TTC549 (cell line): ENCODE results near the gene SIPA1.
"Not testable (repeated sequence)": the region's sequence is repeated elsewhere in the genome, so short reads cannot be mapped to it uniquely, and the experiment has no call there.

Experiments used
- FAIRE-seq: peaks from 2 replicates; lab custom pipeline; 2012; peaks lifted over from hg19 to GRCh38; lab: Jason Lieb, UNC

Gene SIPA1

DNA sequence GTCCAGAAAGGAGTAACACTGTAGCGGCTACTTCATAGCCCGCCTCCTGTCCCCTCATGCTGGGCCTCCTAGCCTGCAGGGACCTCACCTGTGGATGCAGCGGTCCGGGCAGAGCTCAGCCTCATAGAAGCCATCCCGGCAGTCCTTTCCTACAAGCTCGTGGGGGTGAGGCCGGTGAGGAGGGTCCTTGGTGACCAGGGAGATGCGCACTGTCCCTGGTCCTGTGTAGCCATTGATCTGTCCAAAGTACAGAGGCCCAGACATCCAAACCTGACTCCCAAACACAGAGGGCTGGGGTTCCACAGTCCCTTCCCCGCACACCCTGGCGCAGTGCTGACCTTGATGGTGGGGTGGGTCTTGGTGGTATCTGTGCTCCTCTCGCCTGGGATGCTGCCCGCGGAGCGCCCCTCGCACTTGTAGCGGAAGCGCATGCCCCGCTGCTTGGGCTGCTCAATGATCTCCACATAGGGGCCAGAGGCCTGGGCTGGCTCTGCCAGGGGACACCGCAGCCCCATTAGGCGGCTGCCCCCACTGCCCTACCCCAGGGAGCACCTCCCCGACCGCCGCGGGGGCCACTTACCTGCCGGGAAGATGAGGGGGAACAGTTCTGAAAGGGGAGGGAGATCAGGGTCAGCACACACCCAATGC, 23.8 kb downstream of the SIPA1 start:
- no peak for FAIRE-seq

DNA sequence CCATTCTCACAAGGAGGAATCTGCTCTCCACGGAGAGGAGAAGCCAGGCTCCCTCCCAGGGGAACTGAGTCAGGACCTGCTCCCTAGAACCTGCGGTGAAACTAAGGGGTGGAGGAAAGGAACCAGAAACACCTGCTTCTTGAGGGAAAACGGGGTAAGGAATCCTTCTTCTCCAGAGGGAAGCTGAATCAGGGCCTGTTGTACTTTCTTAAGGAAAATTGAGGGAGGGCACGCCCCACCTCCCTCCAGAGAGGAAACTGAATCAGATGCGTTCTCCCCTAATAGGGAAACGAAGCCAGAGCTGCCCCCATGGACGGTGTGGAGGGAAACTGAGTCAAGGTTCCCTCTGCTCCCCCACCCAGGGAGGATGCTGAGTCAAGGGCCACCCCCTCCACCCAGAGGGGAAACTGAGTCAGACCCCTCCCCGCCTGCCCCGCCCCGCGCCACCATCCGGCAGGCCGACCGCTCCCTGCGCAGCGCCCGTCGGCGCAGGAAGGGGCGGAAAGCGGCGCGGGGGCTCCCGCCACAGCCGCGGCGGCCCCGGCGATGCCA, 24.4 kb downstream of the SIPA1 start:
- FAIRE-seq: no peak

DNA sequence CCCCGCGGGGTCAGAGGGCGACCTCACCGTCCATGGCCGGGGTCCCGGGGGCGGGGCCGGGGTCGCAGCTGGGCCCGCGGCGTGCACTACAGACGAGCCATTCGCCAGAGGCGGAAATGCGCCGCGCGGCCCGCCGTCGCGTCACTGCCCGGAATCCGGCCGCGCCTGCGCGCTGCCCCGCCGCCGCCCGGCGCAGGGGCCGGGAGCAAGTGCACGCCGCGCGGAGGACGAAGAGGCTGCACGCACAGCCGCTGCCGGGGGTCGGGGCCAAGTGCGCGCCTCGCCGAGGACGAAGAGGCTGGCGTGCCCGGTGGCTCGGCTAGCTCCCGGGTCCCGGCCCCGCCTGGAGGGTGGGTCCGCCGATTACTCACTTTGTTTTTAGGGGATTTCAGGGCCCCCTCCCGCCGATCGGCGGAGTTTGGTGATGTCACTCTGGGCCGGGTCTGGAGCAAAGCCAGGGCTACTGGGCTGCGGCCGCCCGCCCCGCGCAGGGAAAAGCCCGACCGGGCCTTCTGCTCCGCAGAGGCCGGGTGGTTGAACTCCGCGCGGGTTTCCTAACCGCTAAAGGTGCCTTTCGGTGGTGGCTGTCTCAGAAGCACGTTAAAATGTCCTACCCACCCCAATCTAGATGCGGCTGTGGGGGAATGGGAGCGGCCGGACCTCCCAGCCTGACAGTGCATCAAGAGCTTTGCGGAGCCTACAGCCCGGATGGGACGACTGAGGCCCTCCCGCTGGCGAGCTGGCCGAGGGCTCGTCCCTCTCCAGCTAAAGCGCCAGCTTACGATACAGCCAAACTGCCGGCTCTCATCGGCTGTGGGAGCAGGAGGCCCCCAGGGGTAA, 25.1 kb downstream of the SIPA1 start, which contains the start of gene RELA:
TSS of gene RELA (minus strand) at position 118 of the 840 bp plus-strand sequence. CDS start at position 34, 84 bp downstream.
- FAIRE-seq: no peak

DNA sequence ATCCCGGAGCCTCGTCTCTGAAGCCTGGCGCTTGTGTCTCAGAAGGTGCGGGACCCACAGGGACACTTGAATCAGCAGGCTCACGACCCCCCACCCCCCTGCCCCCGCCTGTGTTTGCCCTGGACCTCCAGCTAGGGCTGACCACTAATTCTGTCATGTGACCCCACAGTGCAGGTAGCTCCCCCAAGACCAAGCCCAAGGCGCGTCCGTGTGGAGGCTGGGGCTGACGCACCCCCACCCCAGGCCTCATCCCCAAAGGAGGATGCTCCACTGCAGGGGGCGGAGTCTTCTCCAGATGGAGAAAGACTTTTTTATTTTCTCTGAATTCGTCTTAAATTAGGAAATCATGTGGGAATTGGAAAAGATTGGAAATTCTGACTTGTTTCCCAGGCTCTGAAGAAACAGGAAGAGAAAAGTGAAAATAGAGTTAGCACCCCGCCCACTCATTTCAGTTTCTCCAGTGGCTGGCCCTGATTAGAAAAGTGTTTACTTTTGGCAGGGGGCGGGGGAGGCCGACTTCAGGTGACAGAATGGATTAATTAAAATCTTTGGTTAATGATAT, 25.8 kb downstream of the SIPA1 start:
- no peak for FAIRE-seq

DNA sequence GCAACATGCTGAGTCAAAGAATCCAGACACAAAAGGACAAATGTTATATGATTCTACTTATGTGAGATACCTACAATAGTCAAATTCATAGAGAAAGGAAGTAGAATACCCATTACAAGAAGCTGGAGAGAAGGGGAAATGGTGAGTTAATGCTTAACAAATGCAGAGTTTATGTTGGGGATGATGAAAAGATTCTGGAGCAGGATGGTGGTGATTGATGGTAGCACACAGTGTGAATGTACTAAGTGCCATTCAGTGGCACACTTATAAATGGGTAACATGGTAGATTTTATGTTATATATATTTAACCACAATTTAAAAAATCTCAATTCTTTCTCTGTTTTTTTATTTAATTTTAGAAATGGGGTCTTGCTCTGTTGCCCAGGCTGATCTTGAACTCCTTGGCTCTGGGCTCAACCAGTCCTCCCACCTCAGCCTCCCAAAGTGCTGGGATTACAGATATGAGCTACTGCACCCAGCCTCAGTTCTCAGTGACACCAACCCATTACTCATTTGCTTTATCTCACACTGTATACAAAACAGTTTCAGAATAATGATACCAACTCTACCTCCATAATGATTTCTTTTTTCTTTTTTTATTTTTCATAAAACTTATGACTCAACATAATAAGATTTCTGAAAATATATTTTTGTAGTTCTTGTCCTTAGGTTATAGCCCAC, 34.4 kb downstream of the SIPA1 start:
- no peak for FAIRE-seq

DNA sequence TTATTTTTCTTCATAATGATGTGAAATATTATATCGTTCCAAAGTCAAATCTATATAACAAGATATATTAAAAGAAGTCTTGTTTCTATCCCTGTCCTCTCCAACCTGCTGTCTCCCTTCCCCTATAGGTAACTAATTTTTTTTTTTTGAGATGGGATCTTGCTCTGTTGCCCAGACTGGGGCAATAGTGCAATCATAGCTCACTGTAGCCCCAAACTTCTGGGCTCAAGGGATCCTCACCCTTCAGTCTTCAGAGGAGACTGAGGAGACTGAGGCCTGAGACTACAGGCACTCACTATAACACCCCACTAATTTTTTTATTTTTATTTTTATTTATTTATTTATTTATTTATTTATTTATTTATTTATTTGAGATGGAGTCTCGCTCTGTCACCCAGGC, 35.1 kb downstream of the SIPA1 start:
- FAIRE-seq: no peak

DNA sequence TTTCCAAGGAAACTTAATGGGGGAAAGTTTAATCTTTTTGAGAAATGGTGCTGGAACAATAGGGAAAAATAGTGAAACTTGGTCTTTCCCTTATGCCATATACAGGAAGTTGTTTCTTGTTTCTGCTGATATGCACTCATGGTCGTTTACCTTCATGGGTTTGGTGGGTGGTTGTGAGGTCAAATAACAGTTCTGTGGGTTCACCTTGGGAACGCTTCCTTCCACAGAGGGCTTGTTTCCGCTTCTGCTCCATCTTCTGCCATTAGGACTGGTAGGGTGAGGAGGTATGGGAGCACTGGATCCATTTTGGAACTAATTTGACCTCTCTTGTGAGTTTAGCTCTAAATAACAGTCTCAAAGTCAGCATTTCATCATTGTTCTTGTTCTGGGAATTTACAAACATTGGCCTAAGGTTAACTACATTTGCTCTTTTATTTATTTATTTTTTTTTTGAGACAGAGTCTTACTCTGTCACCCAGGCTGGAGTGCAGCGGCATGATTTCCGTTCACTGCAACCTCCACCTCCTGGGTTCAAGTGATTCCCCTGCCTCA, 42.4 kb downstream of the SIPA1 start:
- FAIRE-seq: no peak

DNA sequence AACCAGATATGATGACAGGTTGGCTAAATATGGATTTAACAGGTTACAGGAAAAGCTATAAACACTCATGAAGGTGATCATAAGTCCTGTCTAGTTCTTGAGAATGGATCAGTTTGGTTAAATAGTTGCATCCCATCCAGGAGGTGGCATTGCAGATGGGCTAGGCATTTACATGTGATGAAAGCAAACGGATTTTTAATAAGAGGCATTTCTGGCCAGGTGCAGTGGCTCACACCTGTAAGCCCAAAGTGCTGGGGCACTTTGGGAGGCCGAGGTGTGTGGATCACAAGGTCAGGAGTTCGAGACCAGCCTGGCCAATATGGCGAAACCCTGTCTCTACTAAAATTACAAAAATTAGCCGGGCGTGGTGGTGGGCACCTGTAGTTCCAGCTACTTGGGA, 45.6 kb downstream of the SIPA1 start:
- FAIRE-seq: not testable (repeated sequence)

DNA sequence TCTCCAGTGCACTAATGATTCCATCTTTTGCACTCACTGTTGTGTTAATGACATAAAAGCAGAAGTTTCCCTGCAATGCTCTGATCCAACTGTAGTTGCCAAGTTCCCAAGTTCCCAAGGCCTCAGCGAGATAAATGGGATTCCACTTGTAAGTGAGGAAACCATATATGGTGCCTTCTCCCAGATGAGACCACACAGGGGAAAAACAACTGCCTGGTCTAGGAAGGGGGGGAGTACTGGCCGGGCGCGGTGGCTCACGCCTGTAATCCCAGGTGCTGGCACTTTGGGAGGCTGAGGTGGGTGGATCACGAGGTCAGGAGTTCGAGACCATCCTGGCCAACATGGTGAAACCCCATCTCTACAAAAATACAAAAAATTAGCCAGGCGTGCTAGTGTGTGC, 48.1 kb downstream of the SIPA1 start:
- FAIRE-seq: no peak

DNA sequence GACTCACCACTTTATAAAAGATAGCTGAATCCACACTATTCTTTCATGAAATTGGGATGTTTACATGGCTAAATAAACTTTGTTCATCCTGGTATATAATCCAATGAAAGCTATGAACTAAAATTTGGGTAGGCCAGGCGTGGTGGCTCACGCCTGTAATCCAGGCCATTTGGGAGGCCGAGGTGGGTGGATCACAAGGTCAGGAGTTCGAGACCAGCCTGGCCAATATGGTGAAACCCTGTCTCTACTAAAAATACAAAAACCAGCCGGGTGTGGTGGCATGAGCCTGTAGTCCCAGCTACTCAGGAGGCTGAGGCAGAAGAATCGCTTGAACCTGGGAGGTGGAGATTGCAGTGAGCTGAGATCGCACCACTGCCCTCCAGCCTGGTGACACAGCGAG, 53.9 kb downstream of the SIPA1 start:
- not testable (repeated sequence) for FAIRE-seq

DNA sequence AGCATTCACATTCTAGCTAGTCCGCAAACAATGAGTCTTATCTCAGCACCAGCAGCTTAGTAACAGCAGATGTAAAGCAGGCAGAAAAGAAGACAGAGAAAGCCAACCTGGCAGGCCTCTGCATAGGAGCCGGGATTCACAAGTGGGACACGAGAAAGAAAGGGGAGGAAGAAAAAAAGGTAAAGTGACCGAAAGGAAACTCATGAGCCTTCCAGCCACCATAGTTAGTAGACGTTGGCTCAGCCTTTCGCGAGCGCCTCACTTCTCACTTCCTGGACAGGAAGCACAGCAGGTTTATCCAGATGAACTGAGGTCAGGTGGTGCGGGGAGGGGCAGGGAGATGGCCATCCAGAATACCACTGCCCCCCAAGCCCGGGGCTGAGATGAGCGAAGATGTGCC, 54.5 kb downstream of the SIPA1 start:
- FAIRE-seq: no peak

DNA sequence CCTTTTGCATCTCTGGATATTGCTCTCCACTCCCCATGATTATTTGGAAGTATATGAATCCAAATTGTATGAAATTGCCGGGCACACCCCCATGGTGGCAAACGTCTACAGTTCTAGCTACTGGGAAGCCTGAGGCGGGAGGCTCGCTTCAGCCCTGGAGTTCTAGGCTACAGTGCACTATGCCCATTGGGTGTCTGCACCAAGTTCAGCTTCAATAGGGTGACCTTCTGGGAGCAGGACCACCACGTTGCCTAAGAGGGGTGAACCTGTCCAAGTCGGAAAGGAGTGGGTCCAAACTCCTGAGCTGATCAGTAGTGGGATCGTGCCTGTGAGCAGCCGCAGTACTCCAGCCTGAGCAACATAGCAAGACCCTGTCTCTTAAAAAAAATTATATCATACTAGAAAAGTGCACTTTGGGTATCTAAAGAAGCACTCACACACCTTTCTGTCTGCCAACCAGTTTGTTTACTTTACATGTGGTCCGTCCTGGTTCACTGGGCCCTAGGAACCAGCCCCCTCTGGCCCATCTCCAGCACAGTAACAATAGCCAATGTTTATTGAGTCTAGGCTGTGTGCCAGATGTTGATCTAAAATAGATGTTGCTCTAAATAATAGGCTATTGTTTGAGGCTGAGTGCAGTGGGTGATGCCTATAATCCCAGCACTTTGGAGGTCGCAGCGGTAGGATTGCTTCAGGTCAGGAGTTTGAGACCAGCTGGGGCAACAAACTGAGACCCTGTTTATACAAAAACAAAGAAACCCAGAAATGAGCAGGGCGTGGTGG, 57.7 kb downstream of the SIPA1 start:
- FAIRE-seq: no peak

DNA sequence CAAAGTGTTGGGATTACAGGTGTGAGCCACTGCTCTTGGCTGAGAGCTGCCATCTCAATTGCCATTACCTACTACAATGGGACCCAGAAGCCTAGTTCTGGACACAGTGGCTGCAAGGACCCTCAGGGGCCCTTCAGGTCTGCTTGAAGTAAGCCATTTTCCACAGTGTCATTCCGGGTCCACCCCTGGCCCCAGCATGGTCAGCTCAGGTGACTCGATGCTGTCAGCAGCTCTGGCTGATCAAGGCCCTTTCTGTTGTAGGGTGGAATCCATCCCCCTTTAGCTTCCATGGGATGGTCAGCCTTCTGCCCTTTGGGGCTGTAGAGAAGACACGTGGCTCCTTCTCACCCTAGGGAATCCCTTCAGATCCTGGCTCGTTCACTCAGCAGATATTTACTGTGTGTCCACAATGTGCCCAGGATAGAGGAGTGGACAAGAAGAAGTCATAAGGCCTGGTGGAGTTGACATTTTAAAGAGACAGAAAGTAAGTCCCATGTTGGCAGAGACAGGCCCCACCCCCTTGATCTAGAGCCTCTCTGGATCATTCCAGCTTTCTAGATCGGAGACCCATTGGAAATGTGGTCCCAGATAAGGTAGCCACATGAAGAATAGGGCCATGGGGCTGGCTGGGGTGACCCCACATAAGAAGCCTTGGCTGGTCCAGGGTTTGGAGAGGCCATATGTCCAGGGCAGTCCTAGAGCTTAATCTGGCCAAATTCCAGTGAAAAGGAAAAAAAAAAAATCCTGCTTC, 59.1 kb downstream of the SIPA1 start:
- FAIRE-seq: no peak

DNA sequence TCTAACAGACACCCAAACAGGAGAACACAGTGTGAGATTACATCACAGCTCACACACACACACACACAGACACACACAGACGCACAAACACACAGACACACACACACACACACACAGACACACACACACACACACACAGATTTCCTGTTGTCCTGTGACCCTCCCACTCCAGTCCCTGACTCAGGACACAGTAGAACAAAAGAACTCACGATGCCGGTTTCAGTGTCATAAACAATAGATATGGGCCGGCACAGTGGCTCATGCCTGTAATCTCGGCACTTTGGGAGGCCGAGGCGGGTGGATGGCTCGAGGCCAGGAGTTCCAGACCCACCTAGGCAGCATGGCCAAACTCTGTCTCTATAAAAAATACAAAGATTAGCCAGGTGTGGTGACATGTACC, 60.3 kb downstream of the SIPA1 start:
- FAIRE-seq: no peak

DNA sequence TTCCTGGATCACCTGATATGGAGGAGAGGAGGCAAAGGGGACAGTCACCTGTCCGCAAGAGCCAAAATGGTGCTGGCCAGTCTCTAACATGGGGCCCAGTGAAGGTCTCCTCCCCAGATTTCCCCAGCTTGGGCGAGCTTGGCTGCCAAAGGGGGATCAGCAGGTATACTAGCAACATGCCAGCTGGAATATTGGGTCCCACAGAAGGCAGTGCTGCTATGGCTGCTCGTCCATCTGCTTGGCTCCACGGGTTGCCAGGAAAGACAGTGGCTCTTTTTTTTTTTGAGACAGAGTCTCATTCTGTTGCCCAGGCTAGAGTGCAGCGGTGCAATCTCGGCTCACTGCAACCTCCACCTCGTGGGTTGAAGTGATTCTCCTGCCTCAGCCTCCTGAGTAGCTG, 61.4 kb downstream of the SIPA1 start:
- no peak for FAIRE-seq

DNA sequence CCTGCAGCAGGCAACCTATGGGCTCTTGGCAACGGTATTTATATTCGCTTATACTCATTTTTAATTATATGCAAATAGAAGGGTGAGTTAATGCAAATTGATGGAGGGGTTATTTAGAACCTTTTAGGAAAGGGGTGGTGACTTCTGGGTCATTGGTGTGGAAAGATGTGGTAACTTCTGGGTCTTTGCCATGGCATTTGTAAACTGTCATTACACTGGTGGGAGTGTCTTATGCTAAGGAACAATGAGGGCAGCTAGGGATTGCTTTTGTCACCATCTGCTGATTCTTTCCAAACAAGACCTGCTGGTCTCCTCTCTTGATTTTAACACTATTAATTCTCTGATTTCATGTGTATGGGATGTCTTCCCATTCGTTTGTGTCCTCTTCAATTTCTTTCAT, 62.5 kb downstream of the SIPA1 start:
- no peak for FAIRE-seq
